A673 (cell line): ENCODE data around the gene TAS1R2. TPM values are rescaled to one million over a fixed set of nuclear protein-coding genes. Genes with fewer than 3 reads are reported as not detected.

Source experiments
- BruUV-seq: library from RNA; stranded (reverse); fragments of 400-500 nt; replicated peaks from 2 replicates; lab custom pipeline; 2021; lab: Mats Ljungman, UMichigan
- CTCF ChIA-PET: fragments of 300-600 bp; sonication (Branson Sonifier 250); formaldehyde crosslinking; loops from one replicate; lab custom pipeline; 2022; ENCODE audit warnings: antibody characterized with exemption; lab: Charles Lee
- POLR2A ChIA-PET: fragments of 300-600 bp; sonication (Branson Sonifier 250); formaldehyde crosslinking; loops from one replicate; lab custom pipeline; 2022; ENCODE audit warnings: antibody characterized with exemption; ENCODE audit not compliant: low non-redundant PET; lab: Charles Lee
- DNase-seq: peaks from one replicate; pipeline ENCODE4 v3.0.0-alpha.2; 2015; ENCODE audit warnings: low spot score
- H3K27ac ChIP-seq: fragments of 200-600 bp; sonication (generic); 2 replicates; pipeline ENCODE4 v1.5.1; 2016; ENCODE audit warnings: mixed run types, low read depth, mild to moderate bottlenecking, mixed read lengths, antibody characterized with exemption, low read length; ENCODE audit not compliant: poor library complexity, severe bottlenecking
- H3K27me3 ChIP-seq: fragments of 200-600 bp; sonication (generic); replicated peaks from 2 replicates; pipeline ENCODE4 v1.6.1; 2017; ENCODE audit warnings: mixed run types, low read depth, mild to moderate bottlenecking, mixed read lengths, antibody characterized with exemption, low read length; ENCODE audit not compliant: insufficient read depth, poor library complexity
- H3K36me3 ChIP-seq: fragments of 200-600 bp; sonication (generic); 2 replicates; pipeline ENCODE4 v1.6.1; 2016; ENCODE audit warnings: mixed run types, mild to moderate bottlenecking, mixed read lengths, antibody characterized with exemption, low read length; ENCODE audit not compliant: insufficient read depth, poor library complexity, severe bottlenecking
- H3K4me1 ChIP-seq: fragments of 200-600 bp; sonication (generic); 2 replicates; pipeline ENCODE4 v1.6.1; 2017; ENCODE audit warnings: mixed run types, mild to moderate bottlenecking, mixed read lengths, antibody characterized with exemption, low read length; ENCODE audit not compliant: insufficient read depth, poor library complexity, severe bottlenecking
- H3K4me3 ChIP-seq: fragments of 200-600 bp; sonication (generic); 2 replicates; pipeline ENCODE4 v1.5.1; 2016; ENCODE audit warnings: low read depth, mixed run types, mild to moderate bottlenecking, mixed read lengths, low read length; ENCODE audit not compliant: poor library complexity, severe bottlenecking
- H3K9me3 ChIP-seq: fragments of 200-600 bp; sonication (generic); 2 replicates; pipeline ENCODE4 v1.6.1; 2016; ENCODE audit warnings: mixed run types, low read depth, mild to moderate bottlenecking, mixed read lengths, antibody characterized with exemption, low read length; ENCODE audit not compliant: poor library complexity, severe bottlenecking
- CTCF ChIP-seq: fragments of 300-800, 200-600 bp; sonication (generic); conservative IDR thresholded peaks from 2 replicates; pipeline ENCODE4 v1.5.1; 2017; ENCODE audit warnings: low read depth, mild to moderate bottlenecking, antibody characterized with exemption, low read length, moderate library complexity, mixed read lengths
- EZH2 ChIP-seq: fragments of 200-600 bp; sonication (generic); IDR thresholded peaks from 2 replicates; pipeline ENCODE4 v1.6.1; 2017; ENCODE audit warnings: borderline replicate concordance, low read depth, mild to moderate bottlenecking, mixed read lengths, antibody characterized with exemption, low read length; ENCODE audit not compliant: poor library complexity, severe bottlenecking
- intact Hi-C: fragments of 100-400 bp; cut with micrococcal nuclease; formaldehyde crosslinking; loops from one replicate; pipeline ENCODE4 v1.10.0; 2022; ENCODE audit not compliant: unreplicated experiment
- total RNA-seq: library from RNA; stranded (reverse); gene quantifications from 2 replicates; pipeline ENCODE4 v1.2.3, GENCODE V29; 2021

The TAS1R2 gene
- total RNA-seq, 1 experiment from 2014 or later = not detected

- no peaks in the 10 kb centered on the region for H3K27me3 ChIP-seq
- H3K36me3 ChIP-seq = no peaks in the 10 kb centered on the region
- TF ChIP-seq EZH2 (no peak), CTCF (no peak)
- intact Hi-C loops = no loop called here
- no peaks in the 10 kb centered on the region for H3K9me3 ChIP-seq
- POLR2A ChIA-PET = no interaction called here
- no peak for DNase-seq
- CTCF ChIA-PET = interaction anchor here (1.0 kb wide), 1 partner anchor 27 kb away, joined by 4 read pairs; no protein-coding TSS in a partner anchor
- no peak overlapping the region for H3K27ac ChIP-seq
- peaks cover 9% of the 10 kb centered on the region for H3K4me1 ChIP-seq
- no peak overlapping the region for H3K4me3 ChIP-seq
- no TSS peak for BruUV-seq
Observed at GRCh38 chr1:18878538-18879214, 19.2 kb upstream of the TAS1R2 start.

GRCh38 chr1:18877282-18877681 is 17.8 kb upstream of the TAS1R2 start:
- intact Hi-C loops = no loop called here
- TF ChIP-seq CTCF (no peak), EZH2 (no peak)
- Histone ChIP-seq H3K36me3 (no peaks in the 10 kb centered on the region), H3K27ac (no peak overlapping the region), H3K4me3 (no peak overlapping the region), H3K4me1 (peaks cover 9% of the 10 kb centered on the region), H3K9me3 (no peaks in the 10 kb centered on the region), H3K27me3 (no peaks in the 10 kb centered on the region)
- POLR2A ChIA-PET = interaction anchor here (0.7 kb wide), 1 partner anchor 313 kb away, joined by 3 read pairs; no protein-coding TSS in a partner anchor
- BruUV-seq = no TSS peak
- CTCF ChIA-PET = interaction anchor here (0.5 to 1.0 kb wide), 2 partner anchors 11 to 28 kb away, joined by 4 to 8 read pairs; no protein-coding TSS in a partner anchor
- no peak for DNase-seq

- no peak for DNase-seq
- no TSS peak for BruUV-seq
- intact Hi-C loops = no loop called here
- peaks cover 9% of the 10 kb centered on the region for H3K4me1 ChIP-seq
- CTCF ChIA-PET = interaction anchor here (1.6 kb wide), 1 partner anchor 8 kb away, joined by 13 read pairs; no protein-coding TSS in a partner anchor
- H3K4me3 ChIP-seq = no peak overlapping the region
- H3K36me3 ChIP-seq = no peaks in the 10 kb centered on the region
- H3K27me3 ChIP-seq = no peaks in the 10 kb centered on the region
- TF ChIP-seq EZH2 = no peak
- TF ChIP-seq CTCF = no peak
- H3K27ac ChIP-seq = no peak overlapping the region
- no peaks in the 10 kb centered on the region for H3K9me3 ChIP-seq
- POLR2A ChIA-PET = interaction anchor here (0.7 kb wide), 1 partner anchor 285 kb away, joined by 4 read pairs; no protein-coding TSS in a partner anchor
Observed at GRCh38 chr1:18876210-18876609, 16.8 kb upstream of the TAS1R2 start.
